Activated naive CD8-positive, alpha-beta T cell treated with anti-CD3 and anti-CD28 coated beads, Interleukin-2, amount 50 U/mL, for 24 hours (primary cell): ENCODE data around the gene ZNF654.
"Not testable (repeated sequence)": the region's sequence is repeated elsewhere in the genome, so short reads cannot be mapped to it uniquely, and the experiment has no call there.

ENCODE experiments used
- ATAC-seq: fragments of 150-1000 bp; cut with Tn5 transposase; one replicate; pipeline ENCODE4 v1.10.0; 2021
- DNase-seq: peaks from one replicate; pipeline ENCODE4 v3.0.0; 2021
- H3K27ac Mint-ChIP-seq: one replicate; pipeline ENCODE4 v1.8.0; 2021; ENCODE audit warnings: mild to moderate bottlenecking, mixed read lengths
- H3K27me3 Mint-ChIP-seq: one replicate; pipeline ENCODE4 v1.8.0; 2021; ENCODE audit warnings: mixed read lengths
- H3K36me3 Mint-ChIP-seq: one replicate; pipeline ENCODE4 v1.8.0; 2021; ENCODE audit warnings: low read depth, mixed read lengths
- H3K4me1 Mint-ChIP-seq: one replicate; pipeline ENCODE4 v1.8.0; 2021; ENCODE audit warnings: mixed read lengths
- H3K4me3 Mint-ChIP-seq: one replicate; pipeline ENCODE4 v1.8.0; 2021; ENCODE audit warnings: mild to moderate bottlenecking, moderate library complexity, mixed read lengths
- H3K9me3 Mint-ChIP-seq: one replicate; pipeline ENCODE4 v1.8.0; 2021; ENCODE audit warnings: mixed read lengths

ZNF654 gene

GRCh38 chr3:88182165-88182918 is 123.3 kb downstream of the ZNF654 start:
- not testable (repeated sequence) for H3K4me3 Mint-ChIP-seq, H3K27ac Mint-ChIP-seq, H3K27me3 Mint-ChIP-seq, H3K9me3 Mint-ChIP-seq, H3K4me1 Mint-ChIP-seq, H3K36me3 Mint-ChIP-seq, DNase-seq, ATAC-seq

GRCh38 chr3:88188436-88188835 is 129.4 kb downstream of the ZNF654 start:
- no peaks in the 10 kb centered on the region for H3K36me3 Mint-ChIP-seq
- DNase-seq (no peak), ATAC-seq (no peak)
- no peaks in the 10 kb centered on the region for H3K27me3 Mint-ChIP-seq
- H3K9me3 Mint-ChIP-seq = peaks cover 17% of the 10 kb centered on the region
- peaks cover 7% of the 10 kb centered on the region for H3K4me1 Mint-ChIP-seq
- no peak overlapping the region for H3K4me3 Mint-ChIP-seq
- no peak overlapping the region for H3K27ac Mint-ChIP-seq

GRCh38 chr3:88189361-88189810 is 130.3 kb downstream of the ZNF654 start:
- H3K27ac Mint-ChIP-seq = peak overlapping the region; percentile 12
- no peaks in the 10 kb centered on the region for H3K36me3 Mint-ChIP-seq
- no peaks in the 10 kb centered on the region for H3K27me3 Mint-ChIP-seq

GRCh38 chr3:88191872-88192409 is 132.9 kb downstream of the ZNF654 start:
- DNase-seq = no peak
- no peak for ATAC-seq
- peaks cover 13% of the 10 kb centered on the region for H3K4me1 Mint-ChIP-seq
- H3K9me3 Mint-ChIP-seq = peaks cover 9% of the 10 kb centered on the region
- no peaks in the 10 kb centered on the region for H3K36me3 Mint-ChIP-seq
- H3K27me3 Mint-ChIP-seq = peaks cover 2% of the 10 kb centered on the region
- no peak overlapping the region for H3K27ac Mint-ChIP-seq
- H3K4me3 Mint-ChIP-seq = no peak overlapping the region

More at GRCh38 chr3:88189361-88189810, 130.3 kb downstream of the ZNF654 start:
- no peak overlapping the region for H3K4me3 Mint-ChIP-seq
- peak; percentile 81 for ATAC-seq
- H3K9me3 Mint-ChIP-seq = peaks cover 17% of the 10 kb centered on the region
- peaks cover 7% of the 10 kb centered on the region for H3K4me1 Mint-ChIP-seq
- no peak for DNase-seq

GRCh38 chr3:88192631-88193030 is 133.6 kb downstream of the ZNF654 start:
- Mint-ChIP-seq H3K9me3 (peaks cover 9% of the 10 kb centered on the region), H3K27ac (no peak overlapping the region), H3K36me3 (no peaks in the 10 kb centered on the region), H3K27me3 (peaks cover 2% of the 10 kb centered on the region), H3K4me3 (no peak overlapping the region), H3K4me1 (peaks cover 13% of the 10 kb centered on the region)
- DNase-seq (no peak), ATAC-seq (no peak)
